Liver (tissue), 9 donors: Measurements from ENCODE around the gene RAPGEF6. TPM values are rescaled to one million over a fixed set of nuclear protein-coding genes. Genes with fewer than 3 reads are reported as not detected.

Source experiments
- DNase-seq: peaks from one replicate; pipeline ENCODE4 v3.0.0-alpha.2; 2017; ENCODE audit warnings: low spot score
- H3K27ac ChIP-seq, 2 donors: one replicate each; pipeline ENCODE4 v1.7.0; 2013; ENCODE audit warnings: inconsistent platforms in 2 of 2, low read length in 2 of 2, control low read depth in 1 of 2, low read depth in 1 of 2, mild to moderate bottlenecking in 1 of 2
- H3K27me3 ChIP-seq, 4 donors: one replicate each; pipeline versions ENCODE4 v1.6.1 to v1.7.0; 2013; ENCODE audit warnings: low read length in 3 of 4, inconsistent platforms in 1 of 4, mild to moderate bottlenecking in 1 of 4, moderate library complexity in 1 of 4; ENCODE audit not compliant: control insufficient read depth in 4 of 4, insufficient read depth in 4 of 4
- H3K36me3 ChIP-seq, 4 donors: one replicate each; pipeline versions ENCODE4 v1.6.1 to v1.7.0; 2013; ENCODE audit warnings: low read length in 3 of 4, mild to moderate bottlenecking in 3 of 4, low read depth in 1 of 4, moderate library complexity in 1 of 4; ENCODE audit not compliant: control insufficient read depth in 4 of 4, insufficient read depth in 3 of 4
- H3K4me1 ChIP-seq, 4 donors: one replicate each; pipeline versions ENCODE4 v1.6.1 to v1.7.0; 2013; ENCODE audit warnings: low read length in 3 of 4, mild to moderate bottlenecking in 3 of 4, moderate library complexity in 1 of 4; ENCODE audit not compliant: control insufficient read depth in 4 of 4, insufficient read depth in 4 of 4
- H3K4me3 ChIP-seq, 3 donors: one replicate each; pipeline versions ENCODE4 v1.6.1 to v1.7.0; 2013; ENCODE audit warnings: low read length in 3 of 3, control low read depth in 1 of 3, low read depth in 1 of 3, mild to moderate bottlenecking in 1 of 3
- H3K9ac ChIP-seq, 2 donors: one replicate each; pipeline ENCODE4 v1.7.0; 2013; ENCODE audit warnings: low read length in 2 of 2, mild to moderate bottlenecking in 2 of 2, moderate library complexity in 2 of 2, control low read depth in 1 of 2, low read depth in 1 of 2
- H3K9me3 ChIP-seq, 4 donors: one replicate each; pipeline versions ENCODE4 v1.6.1 to v1.7.0; 2013; ENCODE audit warnings: low read length in 3 of 4; ENCODE audit not compliant: control insufficient read depth in 4 of 4
- CTCF ChIP-seq: fragments of 150-350 bp; IDR thresholded peaks from 2 replicates; pipeline ENCODE4 v1.5.1; 2017; ENCODE audit warnings: improper control_type of control experiment, low read depth, low read length; ENCODE audit not compliant: missing input control
- EGR1 ChIP-seq, 2 donors: IDR thresholded peaks; 2 replicates each; pipeline ENCODE4 v1.6.1; 2016 to 2018; ENCODE audit warnings: antibody characterized with exemption in 2 of 2, low read depth in 2 of 2
- FOXA1 ChIP-seq: IDR thresholded peaks from 2 replicates; pipeline ENCODE4 v1.6.1; 2016; ENCODE audit warnings: antibody characterized with exemption
- FOXA2 ChIP-seq: IDR thresholded peaks from 2 replicates; pipeline ENCODE4 v1.6.1; 2016; ENCODE audit warnings: antibody characterized with exemption
- GABPA ChIP-seq, 2 donors: IDR thresholded peaks in 1 of 2; conservative IDR thresholded peaks in 1 of 2; 2 replicates each; pipeline ENCODE4 v1.6.1; 2016; ENCODE audit warnings: antibody characterized with exemption in 2 of 2, mild to moderate bottlenecking in 1 of 2, moderate library complexity in 1 of 2
- HNF4A ChIP-seq, 2 donors: conservative IDR thresholded peaks; 2 replicates each; pipeline ENCODE4 v1.6.1; 2016; ENCODE audit warnings: antibody characterized with exemption in 2 of 2, mild to moderate bottlenecking in 2 of 2
- HNF4G ChIP-seq: IDR thresholded peaks from 2 replicates; pipeline ENCODE4 v1.6.1; 2016; ENCODE audit warnings: antibody characterized with exemption
- JUND ChIP-seq, 2 donors: IDR thresholded peaks; 2 replicates each; pipeline ENCODE4 v1.6.1; 2016; ENCODE audit warnings: antibody characterized with exemption in 2 of 2
- MAX ChIP-seq: IDR thresholded peaks from 2 replicates; pipeline ENCODE4 v1.6.1; 2016; ENCODE audit warnings: antibody characterized with exemption
- NR2F2 ChIP-seq: IDR thresholded peaks from 2 replicates; pipeline ENCODE4 v1.6.1; 2016; ENCODE audit warnings: antibody characterized with exemption
- RAD21 ChIP-seq, 2 donors: IDR thresholded peaks; 2 replicates each; pipeline ENCODE4 v1.6.1; 2016; ENCODE audit warnings: antibody characterized with exemption in 2 of 2, mild to moderate bottlenecking in 2 of 2
- RXRA ChIP-seq, 2 donors: IDR thresholded peaks; 2 replicates each; pipeline ENCODE4 v1.6.1; 2017 to 2018; ENCODE audit warnings: antibody characterized with exemption in 2 of 2, mild to moderate bottlenecking in 1 of 2
- SP1 ChIP-seq: IDR thresholded peaks from 2 replicates; pipeline ENCODE4 v1.6.1; 2018; ENCODE audit warnings: antibody characterized with exemption, mild to moderate bottlenecking
- TAF1 ChIP-seq: conservative IDR thresholded peaks from 2 replicates; pipeline ENCODE4 v1.6.1; 2016; ENCODE audit warnings: antibody characterized with exemption, mild to moderate bottlenecking
- YY1 ChIP-seq: IDR thresholded peaks from 2 replicates; pipeline ENCODE4 v1.6.1; 2016; ENCODE audit warnings: antibody characterized with exemption, mild to moderate bottlenecking
- WGBS: extraction: QIAGEN DNeasy Blood & Tissue Kit; methylation state at CpG from one replicate; pipeline ENCODE4 v1.1.7; 2013; 5-methylcytosine and 5-hydroxymethylcytosine counted together
- polyA plus RNA-seq, 2 donors: library from polyadenylated mRNA; stranded (reverse) in 1 of 2; unstranded in 1 of 2; fragments of 200-250 nt in 1 of 2; fragments of >200 nt in 1 of 2; fragmentation: Nextera tagmentation in 1 of 2; extraction: Ambion mirVana in 1 of 2; gene quantifications; one replicate each; pipeline versions ENCODE4 v1.2.1 to v1.2.3, GENCODE V29; 2013 to 2015
- total RNA-seq, 2 donors: library from RNA; depleted of rRNA; stranded (reverse); fragments of >200 nt; gene quantifications; one replicate each; pipeline ENCODE4 v1.2.3, GENCODE V29; 2014
- TF ChIP-seq, protein P1 (sequence below): IDR thresholded peaks from 2 replicates; pipeline ENCODE4 v1.6.1; 2016; ENCODE audit warnings: antibody characterized with exemption, mild to moderate bottlenecking
- TF ChIP-seq, protein P2 (sequence below): IDR thresholded peaks from 2 replicates; pipeline ENCODE4 v1.6.1; 2016; ENCODE audit warnings: antibody characterized with exemption
- TF ChIP-seq, protein P3 (sequence below): IDR thresholded peaks from 2 replicates; pipeline ENCODE4 v1.6.1; 2016; ENCODE audit warnings: antibody characterized with exemption
- donor health status: healthy.
- donor health status: healthy.
- donor health status: healthy.
- donor health status: healthy.
- donor health status: healthy.

The RAPGEF6 gene
- total and polyA plus RNA-seq, 4 donors: 1.7 to 16.1 (median 8.6) TPM

DNA sequence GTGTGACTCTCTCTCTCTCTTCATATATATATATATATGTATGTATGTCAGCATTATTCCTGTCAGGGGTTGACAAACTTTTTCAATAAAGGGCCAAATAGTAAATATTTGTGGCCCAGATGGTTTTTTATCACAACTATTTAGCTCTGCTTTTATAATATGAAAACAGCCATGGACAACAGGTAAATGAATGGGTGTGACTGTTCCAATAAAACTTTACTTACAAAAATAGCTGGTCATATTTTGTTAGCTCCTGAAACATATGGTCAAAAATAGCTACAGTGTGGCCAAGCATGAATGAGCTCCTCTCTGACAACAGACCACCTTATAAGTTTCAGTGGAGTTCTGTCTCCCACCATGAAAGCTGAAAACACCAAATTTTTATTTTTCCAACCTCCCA lies 21.6 kb downstream of the RAPGEF6 start (continued):
- TF ChIP-seq CTCF (no peak), FOXA2 (no peak), FOXA1 (no peak), MAX (no peak), GABPA (IDR thresholded peaks at IDR 0.05 in 1 of 2, conservative IDR thresholded peaks at IDR 0.05 in 1 of 2) (no peak)

DNA sequence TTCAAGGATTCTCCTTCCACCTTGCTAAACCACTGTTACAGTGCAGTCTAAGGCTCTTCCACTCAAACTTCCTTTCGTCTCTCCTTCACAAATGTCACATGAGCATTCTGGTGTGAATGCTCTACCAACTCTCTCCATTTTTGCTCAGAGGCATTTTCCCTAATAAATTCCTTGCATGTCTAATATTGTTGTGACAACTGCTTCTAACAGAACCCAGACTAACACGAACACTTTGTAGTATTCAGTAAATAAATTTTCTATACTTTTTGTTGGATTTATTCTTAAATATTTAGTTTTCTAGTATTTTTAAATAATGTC lies 24.0 kb downstream of the RAPGEF6 start:
- TF ChIP-seq FOXA1 (no peak), EGR1 (IDR thresholded peaks at IDR 0.05; ENCODE audit: low read depth in 2 of 2) (no peak), RAD21 (IDR thresholded peaks at IDR 0.05) (no peak), HNF4G (no peak), HNF4A (conservative IDR thresholded peaks at IDR 0.05) (no peak), YY1 (no peak), MAX (no peak), JUND (IDR thresholded peaks at IDR 0.05) (no peak), SP1 (no peak), FOXA2 (no peak), RXRA (IDR thresholded peaks at IDR 0.05) (no peak), GABPA (IDR thresholded peaks at IDR 0.05 in 1 of 2, conservative IDR thresholded peaks at IDR 0.05 in 1 of 2) (no peak), TAF1 (no peak), NR2F2 (no peak), CTCF (no peak)
- TF ChIP-seq, protein P1, sequence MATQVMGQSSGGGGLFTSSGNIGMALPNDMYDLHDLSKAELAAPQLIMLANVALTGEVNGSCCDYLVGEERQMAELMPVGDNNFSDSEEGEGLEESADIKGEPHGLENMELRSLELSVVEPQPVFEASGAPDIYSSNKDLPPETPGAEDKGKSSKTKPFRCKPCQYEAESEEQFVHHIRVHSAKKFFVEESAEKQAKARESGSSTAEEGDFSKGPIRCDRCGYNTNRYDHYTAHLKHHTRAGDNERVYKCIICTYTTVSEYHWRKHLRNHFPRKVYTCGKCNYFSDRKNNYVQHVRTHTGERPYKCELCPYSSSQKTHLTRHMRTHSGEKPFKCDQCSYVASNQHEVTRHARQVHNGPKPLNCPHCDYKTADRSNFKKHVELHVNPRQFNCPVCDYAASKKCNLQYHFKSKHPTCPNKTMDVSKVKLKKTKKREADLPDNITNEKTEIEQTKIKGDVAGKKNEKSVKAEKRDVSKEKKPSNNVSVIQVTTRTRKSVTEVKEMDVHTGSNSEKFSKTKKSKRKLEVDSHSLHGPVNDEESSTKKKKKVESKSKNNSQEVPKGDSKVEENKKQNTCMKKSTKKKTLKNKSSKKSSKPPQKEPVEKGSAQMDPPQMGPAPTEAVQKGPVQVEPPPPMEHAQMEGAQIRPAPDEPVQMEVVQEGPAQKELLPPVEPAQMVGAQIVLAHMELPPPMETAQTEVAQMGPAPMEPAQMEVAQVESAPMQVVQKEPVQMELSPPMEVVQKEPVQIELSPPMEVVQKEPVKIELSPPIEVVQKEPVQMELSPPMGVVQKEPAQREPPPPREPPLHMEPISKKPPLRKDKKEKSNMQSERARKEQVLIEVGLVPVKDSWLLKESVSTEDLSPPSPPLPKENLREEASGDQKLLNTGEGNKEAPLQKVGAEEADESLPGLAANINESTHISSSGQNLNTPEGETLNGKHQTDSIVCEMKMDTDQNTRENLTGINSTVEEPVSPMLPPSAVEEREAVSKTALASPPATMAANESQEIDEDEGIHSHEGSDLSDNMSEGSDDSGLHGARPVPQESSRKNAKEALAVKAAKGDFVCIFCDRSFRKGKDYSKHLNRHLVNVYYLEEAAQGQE: no peak
- TF ChIP-seq, protein P2, sequence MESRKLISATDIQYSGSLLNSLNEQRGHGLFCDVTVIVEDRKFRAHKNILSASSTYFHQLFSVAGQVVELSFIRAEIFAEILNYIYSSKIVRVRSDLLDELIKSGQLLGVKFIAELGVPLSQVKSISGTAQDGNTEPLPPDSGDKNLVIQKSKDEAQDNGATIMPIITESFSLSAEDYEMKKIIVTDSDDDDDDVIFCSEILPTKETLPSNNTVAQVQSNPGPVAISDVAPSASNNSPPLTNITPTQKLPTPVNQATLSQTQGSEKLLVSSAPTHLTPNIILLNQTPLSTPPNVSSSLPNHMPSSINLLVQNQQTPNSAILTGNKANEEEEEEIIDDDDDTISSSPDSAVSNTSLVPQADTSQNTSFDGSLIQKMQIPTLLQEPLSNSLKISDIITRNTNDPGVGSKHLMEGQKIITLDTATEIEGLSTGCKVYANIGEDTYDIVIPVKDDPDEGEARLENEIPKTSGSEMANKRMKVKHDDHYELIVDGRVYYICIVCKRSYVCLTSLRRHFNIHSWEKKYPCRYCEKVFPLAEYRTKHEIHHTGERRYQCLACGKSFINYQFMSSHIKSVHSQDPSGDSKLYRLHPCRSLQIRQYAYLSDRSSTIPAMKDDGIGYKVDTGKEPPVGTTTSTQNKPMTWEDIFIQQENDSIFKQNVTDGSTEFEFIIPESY: no peak
- TF ChIP-seq, protein P3, sequence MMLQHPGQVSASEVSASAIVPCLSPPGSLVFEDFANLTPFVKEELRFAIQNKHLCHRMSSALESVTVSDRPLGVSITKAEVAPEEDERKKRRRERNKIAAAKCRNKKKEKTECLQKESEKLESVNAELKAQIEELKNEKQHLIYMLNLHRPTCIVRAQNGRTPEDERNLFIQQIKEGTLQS: no peak
- no peaks in the 10 kb centered on the region for H3K4me1 ChIP-seq
- DNase-seq: no peak
- no peak overlapping the region for H3K27ac ChIP-seq
- H3K27me3 ChIP-seq: no peaks in the 10 kb centered on the region
- no peaks in the 10 kb centered on the region for H3K9me3 ChIP-seq
- H3K9ac ChIP-seq: no peak overlapping the region
- no peak overlapping the region for H3K4me3 ChIP-seq
- WGBS: 96% methylated on average over 2 of the region's 2 CpGs
- no peaks in the 10 kb centered on the region for H3K36me3 ChIP-seq
